ENCODE data around the gene SKI.

DNA sequence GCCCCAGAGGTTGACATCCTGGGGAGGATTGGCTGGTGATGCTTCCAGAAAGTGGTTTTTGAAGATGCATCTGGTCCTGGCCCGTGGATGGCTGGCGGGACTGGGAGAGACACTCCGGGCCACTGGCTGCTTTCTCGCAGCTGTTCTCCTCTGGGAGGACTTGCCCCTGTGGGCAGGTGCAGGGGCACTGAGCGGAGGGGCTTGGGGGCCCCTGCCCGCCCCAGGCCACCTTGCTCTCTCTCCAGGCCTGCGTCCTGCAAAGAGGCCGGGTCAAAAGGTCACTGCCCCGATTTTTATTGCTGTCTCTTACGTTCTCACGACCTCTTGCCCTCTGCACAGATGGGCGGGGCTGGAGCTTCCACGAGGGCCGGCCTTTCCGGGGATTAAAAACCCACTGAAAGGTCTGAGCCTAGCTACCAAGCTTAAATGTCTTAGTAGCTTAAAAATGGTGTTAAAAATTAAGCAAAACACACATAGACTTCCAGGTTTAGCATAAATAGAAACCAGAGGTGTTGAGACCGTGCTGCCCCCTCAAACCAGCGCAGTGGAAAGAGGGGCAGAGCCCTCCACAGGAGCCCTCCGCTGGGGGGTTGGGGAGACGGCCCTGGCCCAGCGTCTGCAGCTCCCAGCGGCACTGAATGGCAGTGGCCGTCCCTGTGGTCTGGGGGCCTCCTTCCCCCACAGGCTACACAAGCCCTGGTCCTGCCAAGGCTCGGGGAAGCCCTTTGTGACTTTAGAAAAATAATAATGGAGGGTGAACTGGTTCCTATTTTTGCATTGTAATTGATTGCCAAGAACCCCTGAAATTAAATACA is 43.9 kb downstream of the SKI start:
- TF ChIP-seq, protein P1, sequence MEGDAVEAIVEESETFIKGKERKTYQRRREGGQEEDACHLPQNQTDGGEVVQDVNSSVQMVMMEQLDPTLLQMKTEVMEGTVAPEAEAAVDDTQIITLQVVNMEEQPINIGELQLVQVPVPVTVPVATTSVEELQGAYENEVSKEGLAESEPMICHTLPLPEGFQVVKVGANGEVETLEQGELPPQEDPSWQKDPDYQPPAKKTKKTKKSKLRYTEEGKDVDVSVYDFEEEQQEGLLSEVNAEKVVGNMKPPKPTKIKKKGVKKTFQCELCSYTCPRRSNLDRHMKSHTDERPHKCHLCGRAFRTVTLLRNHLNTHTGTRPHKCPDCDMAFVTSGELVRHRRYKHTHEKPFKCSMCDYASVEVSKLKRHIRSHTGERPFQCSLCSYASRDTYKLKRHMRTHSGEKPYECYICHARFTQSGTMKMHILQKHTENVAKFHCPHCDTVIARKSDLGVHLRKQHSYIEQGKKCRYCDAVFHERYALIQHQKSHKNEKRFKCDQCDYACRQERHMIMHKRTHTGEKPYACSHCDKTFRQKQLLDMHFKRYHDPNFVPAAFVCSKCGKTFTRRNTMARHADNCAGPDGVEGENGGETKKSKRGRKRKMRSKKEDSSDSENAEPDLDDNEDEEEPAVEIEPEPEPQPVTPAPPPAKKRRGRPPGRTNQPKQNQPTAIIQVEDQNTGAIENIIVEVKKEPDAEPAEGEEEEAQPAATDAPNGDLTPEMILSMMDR (IDR thresholded peaks at IDR 0.05) = no peak
- TF ChIP-seq POLR2A (IDR thresholded peaks at IDR 0.05) = no peak
